Hepatocyte (in vitro differentiated cells): ENCODE data around the gene ABCA2. TPM values are rescaled to one million over a fixed set of nuclear protein-coding genes. Genes with fewer than 3 reads are reported as not detected.

Source experiments
- DNase-seq: peaks from one replicate; pipeline ENCODE4 v3.0.0-alpha.2; 2016; ENCODE audit warnings: low spot score
- H2AFZ ChIP-seq: fragments of 200-600 bp; sonication (generic); 2 replicates; pipeline ENCODE4 v1.6.0; 2016; ENCODE audit warnings: antibody characterized with exemption, mild to moderate bottlenecking
- H3K27ac ChIP-seq: fragments of 200-600 bp; sonication (generic); 2 replicates; pipeline ENCODE4 v1.5.1; 2016; ENCODE audit warnings: mild to moderate bottlenecking
- H3K27me3 ChIP-seq: fragments of 200-600 bp; sonication (generic); 2 replicates; pipeline ENCODE4 v1.6.1; 2016
- H3K36me3 ChIP-seq: fragments of 200-600 bp; sonication (generic); replicated peaks from 2 replicates; pipeline ENCODE4 v1.5.1; 2016; ENCODE audit warnings: low read depth; ENCODE audit not compliant: insufficient read depth
- H3K4me1 ChIP-seq: fragments of 200-600 bp; sonication (generic); 2 replicates; pipeline ENCODE4 v1.5.1; 2016; ENCODE audit warnings: mild to moderate bottlenecking, moderate library complexity; ENCODE audit not compliant: insufficient read depth
- H3K4me2 ChIP-seq: fragments of 200-600 bp; sonication (generic); 2 replicates; pipeline ENCODE4 v1.6.0; 2016
- H3K4me3 ChIP-seq: fragments of 200-600 bp; sonication (generic); 2 replicates; pipeline ENCODE4 v1.5.1; 2016; ENCODE audit warnings: mild to moderate bottlenecking
- H3K79me2 ChIP-seq: fragments of 200-600 bp; sonication (generic); 2 replicates; pipeline ENCODE4 v1.6.0; 2017; ENCODE audit warnings: mild to moderate bottlenecking
- H3K9me2 ChIP-seq: fragments of 200-600 bp; sonication (generic); replicated peaks from 2 replicates; pipeline ENCODE4 v1.6.0; 2017; ENCODE audit warnings: mild to moderate bottlenecking; ENCODE audit not compliant: insufficient read depth
- H3K9me3 ChIP-seq: fragments of 200-600 bp; sonication (generic); 2 replicates; pipeline ENCODE4 v1.5.1; 2016; ENCODE audit warnings: low read depth, mild to moderate bottlenecking
- H4K20me1 ChIP-seq: fragments of 200-600 bp; sonication (generic); 2 replicates; pipeline ENCODE4 v1.6.0; 2016; ENCODE audit warnings: mild to moderate bottlenecking; ENCODE audit not compliant: insufficient read depth, poor library complexity, severe bottlenecking
- EZH2 ChIP-seq: fragments of 200-600 bp; sonication (generic); IDR thresholded peaks from 2 replicates; pipeline ENCODE4 v1.6.1; 2016; ENCODE audit warnings: antibody characterized with exemption, mild to moderate bottlenecking, borderline replicate concordance
- EZH2phosphoT487 ChIP-seq: fragments of 200-600 bp; sonication (generic); IDR thresholded peaks from one replicate; pipeline ENCODE4 v1.6.1; 2018; ENCODE audit warnings: antibody characterized with exemption, mild to moderate bottlenecking, low read depth, moderate library complexity; ENCODE audit not compliant: unreplicated experiment, severe bottlenecking
- WGBS: methylation state at CpG from one replicate; pipeline ENCODE4 v1.1.6; 2016; ENCODE audit warnings: low lambda C conversion rate; ENCODE audit errors: missing lambda C conversion rate; 5-methylcytosine and 5-hydroxymethylcytosine counted together
- polyA plus RNA-seq: library from polyadenylated mRNA; unstranded; fragments of >200 nt; fragmentation: Nextera tagmentation; extraction: Ambion mirVana; gene quantifications from 2 replicates; pipeline ENCODE4 v1.2.1, GENCODE V29; 2016
- total RNA-seq: library from RNA; depleted of rRNA; stranded (reverse); fragments of >200 nt; gene quantifications from 2 replicates; pipeline ENCODE4 v1.2.3, GENCODE V29; 2014
- TF ChIP-seq, protein P1 (sequence below): fragments of 200-600 bp; sonication (generic); IDR thresholded peaks from 2 replicates; pipeline ENCODE4 v1.5.1; 2016; ENCODE audit warnings: antibody characterized with exemption, mild to moderate bottlenecking; ENCODE audit not compliant: poor library complexity

The ABCA2 gene
- total and polyA plus RNA-seq, 2 experiments from 2014 or later, result 14.6 to 15.6 TPM

DNA sequence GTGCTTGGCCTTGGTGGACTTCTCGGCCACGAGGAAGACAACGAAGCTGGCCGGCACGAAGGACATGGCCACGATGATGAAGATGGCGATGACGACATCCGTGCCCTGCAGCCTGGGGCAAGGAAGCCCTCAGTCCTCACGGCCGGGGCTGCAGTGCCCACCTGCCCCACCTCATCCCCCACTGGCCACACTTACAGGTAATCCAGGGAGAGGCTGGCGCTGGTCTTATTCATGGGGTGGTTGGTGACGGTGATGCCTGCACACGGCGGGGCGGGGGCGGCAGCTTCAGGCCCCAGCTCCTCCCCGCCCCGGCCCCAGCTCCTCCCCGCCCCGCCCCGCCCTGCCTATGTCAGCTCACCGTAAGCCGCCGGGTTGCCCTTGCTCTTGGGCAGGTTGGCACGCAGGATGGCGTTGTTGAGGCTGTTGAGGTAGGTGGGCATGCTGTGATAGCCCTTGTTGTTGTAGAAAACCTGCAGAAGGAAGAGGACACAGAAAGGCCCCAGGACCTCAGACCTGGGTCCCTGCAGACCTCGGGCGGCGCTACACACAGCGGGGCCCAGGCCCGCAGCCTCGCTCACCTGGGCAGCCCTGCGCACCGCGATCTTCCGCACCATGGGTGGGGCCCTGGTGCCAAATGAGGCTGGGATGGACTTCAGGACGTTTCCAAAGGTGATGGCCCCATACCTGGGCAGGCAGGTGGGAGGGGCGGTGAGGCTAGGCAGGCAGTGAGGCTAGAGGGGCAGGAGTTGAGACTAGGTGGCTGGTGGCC is 15.9 kb downstream of the ABCA2 start:
- H3K36me3 ChIP-seq, result no peaks in the 10 kb centered on the region
- H3K79me2 ChIP-seq, result no peaks in the 10 kb centered on the region

DNA sequence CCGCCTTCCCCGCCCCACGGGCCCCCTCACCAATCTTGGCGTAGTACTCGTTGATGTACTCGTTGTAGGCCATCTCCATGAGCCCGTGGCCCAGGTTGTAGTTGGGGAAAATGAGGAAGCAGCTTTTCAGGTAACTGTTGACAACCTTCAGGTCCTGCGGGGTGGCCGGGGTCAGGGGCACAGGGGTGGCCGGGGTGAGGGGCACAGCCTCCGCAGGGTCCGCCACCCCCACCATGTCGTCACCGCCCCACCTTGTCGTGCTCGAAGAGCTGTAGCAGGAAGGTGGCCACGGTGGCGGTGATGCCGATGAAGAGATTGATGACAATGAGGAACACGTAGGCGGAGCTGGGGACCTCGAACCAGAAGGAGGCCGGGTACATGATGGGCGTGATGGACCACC is 16.9 kb downstream of the ABCA2 start:
- DNase-seq, result no peak
- Histone ChIP-seq H3K9me2 (no peaks in the 10 kb centered on the region), H4K20me1 (no peaks in the 10 kb centered on the region)

More for the DNA sequence above, 15.9 kb downstream of the ABCA2 start:
- Histone ChIP-seq H3K4me3 (no peak overlapping the region), H2AFZ (no peak overlapping the region), H3K4me1 (no peaks in the 10 kb centered on the region), H3K27ac (no peak overlapping the region), H3K27me3 (no peaks in the 10 kb centered on the region), H3K9me3 (no peaks in the 10 kb centered on the region), H3K4me2 (no peak overlapping the region), H3K9me2 (no peaks in the 10 kb centered on the region), H4K20me1 (no peaks in the 10 kb centered on the region)
- no peak for TF ChIP-seq EZH2phosphoT487
- no peak for TF ChIP-seq EZH2
- TF ChIP-seq, protein P1, sequence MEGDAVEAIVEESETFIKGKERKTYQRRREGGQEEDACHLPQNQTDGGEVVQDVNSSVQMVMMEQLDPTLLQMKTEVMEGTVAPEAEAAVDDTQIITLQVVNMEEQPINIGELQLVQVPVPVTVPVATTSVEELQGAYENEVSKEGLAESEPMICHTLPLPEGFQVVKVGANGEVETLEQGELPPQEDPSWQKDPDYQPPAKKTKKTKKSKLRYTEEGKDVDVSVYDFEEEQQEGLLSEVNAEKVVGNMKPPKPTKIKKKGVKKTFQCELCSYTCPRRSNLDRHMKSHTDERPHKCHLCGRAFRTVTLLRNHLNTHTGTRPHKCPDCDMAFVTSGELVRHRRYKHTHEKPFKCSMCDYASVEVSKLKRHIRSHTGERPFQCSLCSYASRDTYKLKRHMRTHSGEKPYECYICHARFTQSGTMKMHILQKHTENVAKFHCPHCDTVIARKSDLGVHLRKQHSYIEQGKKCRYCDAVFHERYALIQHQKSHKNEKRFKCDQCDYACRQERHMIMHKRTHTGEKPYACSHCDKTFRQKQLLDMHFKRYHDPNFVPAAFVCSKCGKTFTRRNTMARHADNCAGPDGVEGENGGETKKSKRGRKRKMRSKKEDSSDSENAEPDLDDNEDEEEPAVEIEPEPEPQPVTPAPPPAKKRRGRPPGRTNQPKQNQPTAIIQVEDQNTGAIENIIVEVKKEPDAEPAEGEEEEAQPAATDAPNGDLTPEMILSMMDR, result no peak
- WGBS, result 96% methylated on average over 25 of the region's 39 CpGs
- DNase-seq, result no peak

DNA sequence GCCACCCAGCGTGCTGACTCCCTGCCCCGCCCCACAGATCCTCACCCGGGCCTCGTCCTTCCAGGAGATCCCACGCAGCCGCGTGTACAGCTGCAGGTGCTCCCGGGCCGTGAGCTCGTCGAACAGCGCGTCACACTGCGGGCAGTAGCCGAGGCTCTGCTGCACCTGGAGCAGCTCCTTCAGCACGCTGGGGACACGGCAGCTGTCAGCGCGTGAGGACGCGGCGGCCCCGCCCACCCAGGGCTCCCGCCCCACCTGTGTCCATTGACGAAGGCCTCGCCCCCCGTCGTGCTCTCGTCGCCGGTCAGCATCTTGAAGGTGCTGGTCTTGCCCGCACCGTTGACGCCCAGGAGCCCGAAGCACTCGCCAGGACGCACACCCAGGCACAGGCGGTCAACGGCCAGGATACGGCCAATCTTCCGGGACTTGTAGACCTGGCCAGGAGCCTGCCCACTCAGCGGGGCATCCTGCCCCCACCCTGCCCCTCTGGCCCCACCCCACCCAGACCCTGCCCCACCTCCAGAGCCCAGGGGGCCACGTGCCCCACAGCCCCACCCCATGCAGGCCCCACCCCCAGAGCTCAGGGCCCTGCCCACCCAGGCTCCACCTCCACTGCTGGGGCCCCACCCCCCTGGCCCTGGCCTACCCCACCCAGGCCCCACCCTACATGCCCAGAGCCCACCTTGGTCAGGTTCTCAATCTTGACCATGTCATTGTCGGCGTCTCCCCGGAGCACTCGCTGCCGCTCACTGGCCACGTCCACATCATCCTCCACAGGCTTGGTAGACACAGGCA is 17.9 kb downstream of the ABCA2 start:
- Histone ChIP-seq H3K4me1 (no peaks in the 10 kb centered on the region), H3K9me3 (no peaks in the 10 kb centered on the region), H3K4me3 (no peak overlapping the region), H4K20me1 (no peaks in the 10 kb centered on the region), H3K27ac (no peak overlapping the region), H3K36me3 (no peaks in the 10 kb centered on the region), H3K9me2 (no peaks in the 10 kb centered on the region), H3K79me2 (no peaks in the 10 kb centered on the region), H3K27me3 (no peaks in the 10 kb centered on the region), H2AFZ (no peak overlapping the region), H3K4me2 (no peak overlapping the region)
- TF ChIP-seq EZH2phosphoT487, result no peak
- no peak for TF ChIP-seq EZH2
- TF ChIP-seq, protein P1, result no peak
- DNase-seq, result no peak
- 94% methylated on average over 35 of the region's 49 CpGs for WGBS

More for the DNA sequence above, 16.9 kb downstream of the ABCA2 start:
- Histone ChIP-seq H3K27me3 (no peaks in the 10 kb centered on the region), H3K27ac (no peak overlapping the region), H3K4me3 (no peak overlapping the region), H3K9me3 (no peaks in the 10 kb centered on the region), H2AFZ (no peak overlapping the region), H3K4me2 (no peak overlapping the region), H3K36me3 (no peaks in the 10 kb centered on the region), H3K79me2 (no peaks in the 10 kb centered on the region), H3K4me1 (no peaks in the 10 kb centered on the region)
- 98% methylated on average over 9 of the region's 24 CpGs for WGBS
- TF ChIP-seq EZH2phosphoT487 (no peak), EZH2 (no peak)
- TF ChIP-seq, protein P1, result no peak
